Neural crest cell (in vitro differentiated cells): Measurements from ENCODE around the gene DISC1. TPM values are rescaled to one million over a fixed set of nuclear protein-coding genes. Genes with fewer than 3 reads are reported as not detected.

ENCODE experiments used
- DNase-seq: peaks from one replicate; pipeline ENCODE4 v3.0.0; 2021; ENCODE audit warnings: low read depth, mixed read lengths, low spot score
- H3K27ac Mint-ChIP-seq: one replicate; pipeline ENCODE4 v1.8.0; 2021; ENCODE audit warnings: mild to moderate bottlenecking, mixed read lengths; ENCODE audit not compliant: unreplicated experiment
- H3K27me3 Mint-ChIP-seq: 2 replicates; pipeline ENCODE4 v1.8.0; 2021; ENCODE audit warnings: low read depth, mild to moderate bottlenecking, mixed read lengths
- H3K36me3 Mint-ChIP-seq: 2 replicates; pipeline ENCODE4 v1.8.0; 2021; ENCODE audit warnings: low read depth, mild to moderate bottlenecking, mixed read lengths
- H3K4me1 Mint-ChIP-seq: 2 replicates; pipeline ENCODE4 v1.8.0; 2021; ENCODE audit warnings: mixed read lengths
- H3K4me3 Mint-ChIP-seq: one replicate; pipeline ENCODE4 v1.8.0; 2021; ENCODE audit warnings: mild to moderate bottlenecking, mixed read lengths
- H3K9me3 Mint-ChIP-seq: 2 replicates; pipeline ENCODE4 v1.8.0; 2021; ENCODE audit warnings: mixed read lengths
- CTCF ChIP-seq: fragments of 200-600 bp; sonication (generic); conservative IDR thresholded peaks from 2 replicates; pipeline ENCODE4 v1.5.0; 2021; ENCODE audit warnings: antibody characterized with exemption, mild to moderate bottlenecking
- long read RNA-seq: library from polyadenylated mRNA; unstranded; transcript quantifications from one replicate; pipeline ENCODE4 v2.0.0, GENCODE V29; 2020
- total RNA-seq: library from RNA; stranded (reverse); gene quantifications from 2 replicates; pipeline ENCODE4 v1.2.1, GENCODE V29; 2021

DISC1 gene
- total RNA-seq = 11.6 and 13.7 TPM in 2 replicates
- long read RNA-seq, partial matches to known transcripts = 0 of 1 reads
- long read RNA-seq, other reads (novel, unspliced or antisense) = 1 of 1 reads

- Mint-ChIP-seq H3K27ac (peak within 1 kb of the TSS; percentile 96), H3K36me3 (no peaks in the 10 kb centered on the region), H3K4me1 (peaks cover 38% of the 10 kb centered on the region), H3K4me3 (peak within 1 kb of the TSS; percentile 96), H3K9me3 (peaks cover 4% of the 10 kb centered on the region), H3K27me3 (peaks cover 2% of the 10 kb centered on the region)
- TF ChIP-seq CTCF = no peak
- peak; percentile 83 for DNase-seq
Observed at GRCh38 chr1:231626535-231626950, at the start of gene DISC1. DISC1 (plus strand) TSS chr1:231626790; CDS start chr1:231626868, 78 bp downstream.

GRCh38 chr1:231576804-231577718, 49.5 kb upstream of the DISC1 start:
- no peak for DNase-seq
- Mint-ChIP-seq H3K4me3 (no peak overlapping the region), H3K36me3 (no peaks in the 10 kb centered on the region), H3K4me1 (no peaks in the 10 kb centered on the region), H3K27ac (no peak overlapping the region), H3K9me3 (no peaks in the 10 kb centered on the region), H3K27me3 (no peaks in the 10 kb centered on the region)
- no peak for TF ChIP-seq CTCF

- H3K27ac Mint-ChIP-seq = no peak overlapping the region
- H3K9me3 Mint-ChIP-seq = no peaks in the 10 kb centered on the region
- no peaks in the 10 kb centered on the region for H3K36me3 Mint-ChIP-seq
- H3K4me3 Mint-ChIP-seq = no peak overlapping the region
- DNase-seq = no peak
- no peak for TF ChIP-seq CTCF
- peaks cover 7% of the 10 kb centered on the region for H3K4me1 Mint-ChIP-seq
- H3K27me3 Mint-ChIP-seq = no peaks in the 10 kb centered on the region
Observed at GRCh38 chr1:231580874-231581273, 45.7 kb upstream of the DISC1 start.

DNA sequence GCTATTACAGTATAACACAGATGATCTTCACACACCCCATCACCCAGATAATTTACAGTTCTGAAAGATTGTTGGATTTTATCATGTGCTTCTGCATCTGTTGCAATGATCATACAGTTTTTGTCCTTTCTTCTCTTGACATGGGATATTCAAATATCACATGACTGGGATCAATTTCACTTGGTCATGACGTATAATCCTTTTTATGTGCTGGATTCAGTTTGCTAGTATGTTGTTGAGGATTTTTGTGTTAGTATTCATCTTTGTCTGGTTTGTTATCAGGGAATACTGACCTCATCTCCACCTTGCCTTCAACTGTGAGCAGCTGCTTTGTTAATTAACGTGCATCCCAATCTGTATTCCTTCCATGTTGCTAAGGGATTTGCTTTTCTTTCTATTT, 44.7 kb upstream of the DISC1 start:
- H3K9me3 Mint-ChIP-seq = no peaks in the 10 kb centered on the region
- no peak overlapping the region for H3K27ac Mint-ChIP-seq
- TF ChIP-seq CTCF = no peak
- no peak for DNase-seq
- H3K27me3 Mint-ChIP-seq = no peaks in the 10 kb centered on the region
- H3K4me1 Mint-ChIP-seq = peaks cover 7% of the 10 kb centered on the region
- no peaks in the 10 kb centered on the region for H3K36me3 Mint-ChIP-seq
- no peak overlapping the region for H3K4me3 Mint-ChIP-seq

DNA sequence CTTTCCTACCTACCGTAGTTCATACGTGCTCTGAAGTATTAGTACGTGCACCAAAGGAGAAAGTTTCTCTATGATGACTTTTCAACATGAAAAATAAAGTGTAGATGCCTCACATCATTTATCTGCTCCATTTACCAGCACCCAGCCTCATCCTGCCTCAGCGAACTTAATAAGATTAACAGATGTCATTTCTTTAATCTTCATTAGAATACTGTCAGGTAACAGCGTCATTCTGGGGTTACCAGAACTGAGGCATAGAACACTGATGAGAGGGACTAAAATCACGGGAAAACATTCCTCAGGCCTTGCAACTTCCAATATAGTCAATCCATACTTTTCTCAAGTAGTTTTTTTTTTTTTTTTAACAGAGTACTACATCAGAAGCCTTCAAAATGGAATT, 43.2 kb upstream of the DISC1 start:
- Mint-ChIP-seq H3K4me1 (peaks cover 8% of the 10 kb centered on the region), H3K27ac (no peak overlapping the region), H3K4me3 (no peak overlapping the region), H3K9me3 (no peaks in the 10 kb centered on the region), H3K36me3 (no peaks in the 10 kb centered on the region), H3K27me3 (no peaks in the 10 kb centered on the region)
- TF ChIP-seq CTCF = no peak
- no peak for DNase-seq
